ENCODE measurements around the gene PYDC1.

The PYDC1 gene

GRCh38 chr16:31217136-31217530 is 198 bp upstream of the PYDC1 start:
- H3K79me2 ChIP-seq (ENCODE audit: low read length): no peaks in the 10 kb centered on the region
- H2AFZ ChIP-seq (ENCODE audit: low read length): no peak overlapping the region
- no peak overlapping the region for H3K4me3 ChIP-seq (ENCODE audit: low read length)
- H3K4me1 ChIP-seq (ENCODE audit: low read length): peaks cover 10% of the 10 kb centered on the region
- H3K9ac ChIP-seq (ENCODE audit: low read length): no peak overlapping the region
- no peaks in the 10 kb centered on the region for H3F3A ChIP-seq (ENCODE audit: insufficient read depth, low read length)
- no peak overlapping the region for H3K27ac ChIP-seq (ENCODE audit: low read length)
- no peaks in the 10 kb centered on the region for H3K36me3 ChIP-seq (replicated peaks; ENCODE audit: insufficient read depth, low read length)
- DNase-seq: no peak
- no peaks in the 10 kb centered on the region for H3K9me2 ChIP-seq (replicated peaks; ENCODE audit: insufficient read depth, low read length)
- no peak overlapping the region for H3K4me2 ChIP-seq (ENCODE audit: low read depth, low read length)
- no peaks in the 10 kb centered on the region for H4K20me1 ChIP-seq (ENCODE audit: insufficient read depth, low read length)
- no peaks in the 10 kb centered on the region for H3K9me3 ChIP-seq (replicated peaks; ENCODE audit: insufficient read depth, low read length)
- no peak for TF ChIP-seq EZH2phosphoT487 (IDR thresholded peaks at IDR 0.05; ENCODE audit: low read length)
- no peak for TF ChIP-seq CTCF (IDR thresholded peaks at IDR 0.05; ENCODE audit: low read length)
- no peak for TF ChIP-seq EZH2 (optimal IDR thresholded peaks at IDR 0.05; ENCODE audit: low read depth, low read length)
- peaks cover 30% of the 10 kb centered on the region for H3K27me3 ChIP-seq (replicated peaks; ENCODE audit: insufficient read depth, low read length)

GRCh38 chr16:31215287-31216162 is 1.4 kb downstream of the PYDC1 start:
- H3K79me2 ChIP-seq (ENCODE audit: low read length): no peaks in the 10 kb centered on the region
- no peak overlapping the region for H3K9ac ChIP-seq (ENCODE audit: low read length)
- no peaks in the 10 kb centered on the region for H3K9me3 ChIP-seq (replicated peaks; ENCODE audit: insufficient read depth, low read length)
- no peak for TF ChIP-seq EZH2 (optimal IDR thresholded peaks at IDR 0.05; ENCODE audit: low read depth, low read length)
- TF ChIP-seq EZH2phosphoT487 (IDR thresholded peaks at IDR 0.05; ENCODE audit: low read length): no peak
- no peak for TF ChIP-seq CTCF (IDR thresholded peaks at IDR 0.05; ENCODE audit: low read length)
- no peak overlapping the region for H3K27ac ChIP-seq (ENCODE audit: low read length)
- H3F3A ChIP-seq (ENCODE audit: insufficient read depth, low read length): no peaks in the 10 kb centered on the region
- no peak overlapping the region for H2AFZ ChIP-seq (ENCODE audit: low read length)
- H4K20me1 ChIP-seq (ENCODE audit: insufficient read depth, low read length): no peaks in the 10 kb centered on the region
- no peaks in the 10 kb centered on the region for H3K9me2 ChIP-seq (replicated peaks; ENCODE audit: insufficient read depth, low read length)
- peaks cover 15% of the 10 kb centered on the region for H3K4me1 ChIP-seq (ENCODE audit: low read length)
- H3K4me3 ChIP-seq (ENCODE audit: low read length): no peak overlapping the region
- no peak for DNase-seq
- H3K4me2 ChIP-seq (ENCODE audit: low read depth, low read length): no peak overlapping the region; the same call in 1 of the 2 replicates
- H3K36me3 ChIP-seq (replicated peaks; ENCODE audit: insufficient read depth, low read length): no peaks in the 10 kb centered on the region
- peaks cover 22% of the 10 kb centered on the region for H3K27me3 ChIP-seq (replicated peaks; ENCODE audit: insufficient read depth, low read length)

GRCh38 chr16:31214708-31215286 is 2.1 kb downstream of the PYDC1 start:
- no peak overlapping the region for H3K27ac ChIP-seq (ENCODE audit: low read length)
- H3K27me3 ChIP-seq (replicated peaks; ENCODE audit: insufficient read depth, low read length): peaks cover 22% of the 10 kb centered on the region
- H3K4me3 ChIP-seq (ENCODE audit: low read length): no peak overlapping the region
- TF ChIP-seq EZH2 (optimal IDR thresholded peaks at IDR 0.05; ENCODE audit: low read depth, low read length) (no peak), EZH2phosphoT487 (IDR thresholded peaks at IDR 0.05; ENCODE audit: low read length) (no peak), CTCF (IDR thresholded peaks at IDR 0.05; ENCODE audit: low read length) (no peak)
- H3K9ac ChIP-seq (ENCODE audit: low read length): no peak overlapping the region
- no peak overlapping the region for H3K4me2 ChIP-seq (ENCODE audit: low read depth, low read length)
- H3K9me2 ChIP-seq (replicated peaks; ENCODE audit: insufficient read depth, low read length): no peaks in the 10 kb centered on the region
- no peaks in the 10 kb centered on the region for H3K79me2 ChIP-seq (ENCODE audit: low read length)
- peaks cover 15% of the 10 kb centered on the region for H3K4me1 ChIP-seq (ENCODE audit: low read length)
- no peaks in the 10 kb centered on the region for H3F3A ChIP-seq (ENCODE audit: insufficient read depth, low read length)
- no peaks in the 10 kb centered on the region for H3K36me3 ChIP-seq (replicated peaks; ENCODE audit: insufficient read depth, low read length)
- DNase-seq: no peak
- no peaks in the 10 kb centered on the region for H4K20me1 ChIP-seq (ENCODE audit: insufficient read depth, low read length)
- no peak overlapping the region for H2AFZ ChIP-seq (ENCODE audit: low read length)
- no peaks in the 10 kb centered on the region for H3K9me3 ChIP-seq (replicated peaks; ENCODE audit: insufficient read depth, low read length)
